Keratinocyte (primary cell): ENCODE measurements around the gene CPA5. TPM values are rescaled to one million over a fixed set of nuclear protein-coding genes. Genes with fewer than 3 reads are reported as not detected.

Source experiments
- DNase-seq: peaks from one replicate; pipeline ENCODE4 v3.0.0-alpha.2; 2011; ENCODE audit warnings: low read depth, missing footprints, low spot score
- FAIRE-seq: peaks from 2 replicates; lab custom pipeline; 2011; peaks lifted over from hg19 to GRCh38; lab: Jason Lieb, UNC
- H2AFZ ChIP-seq: 2 replicates; pipeline ENCODE4 v1.6.0; 2012; ENCODE audit warnings: low read length, control low read depth, inconsistent platforms; ENCODE audit not compliant: control insufficient read depth
- H3K27ac ChIP-seq: 2 replicates; pipeline ENCODE4 v1.5.1; 2011; ENCODE audit warnings: low read length; ENCODE audit not compliant: control insufficient read depth, insufficient read depth
- H3K27me3 ChIP-seq: 3 replicates; pipeline ENCODE4 v1.6.0; 2011; ENCODE audit warnings: low read length; ENCODE audit not compliant: control insufficient read depth, insufficient read depth; ENCODE audit errors: extremely low read depth
- H3K36me3 ChIP-seq, 2 experiments: 2 replicates in 1 of 2; 3 replicates in 1 of 2; pipeline ENCODE4 v1.5.1; 2011; ENCODE audit warnings: low read length in 2 of 2, mild to moderate bottlenecking in 1 of 2; ENCODE audit not compliant: control insufficient read depth in 2 of 2, insufficient read depth in 2 of 2; ENCODE audit errors: extremely low read depth in 1 of 2
- H3K4me1 ChIP-seq: 3 replicates; pipeline ENCODE4 v1.5.1; 2011; ENCODE audit warnings: low read length; ENCODE audit not compliant: control insufficient read depth, insufficient read depth; ENCODE audit errors: extremely low read depth
- H3K4me2 ChIP-seq: 3 replicates; pipeline ENCODE4 v1.6.0; 2011; ENCODE audit warnings: low read depth, low read length; ENCODE audit not compliant: control insufficient read depth, insufficient read depth; ENCODE audit errors: extremely low read depth
- H3K4me3 ChIP-seq, 3 experiments: fragments of 200-600 bp in 1 of 3; sonication (generic) in 1 of 3; 2 replicates in 2 of 3; 3 replicates in 1 of 3; pipeline ENCODE4 v1.5.1; 2011 to 2016; ENCODE audit warnings: low read length in 3 of 3, mild to moderate bottlenecking in 3 of 3, control low read depth in 2 of 3, inconsistent platforms in 1 of 3, low read depth in 1 of 3, mixed read lengths in 1 of 3, mixed run types in 1 of 3, moderate library complexity in 1 of 3; ENCODE audit not compliant: control insufficient read depth in 2 of 3, insufficient read depth in 2 of 3; ENCODE audit errors: extremely low read depth in 1 of 3
- H3K79me2 ChIP-seq: 2 replicates; pipeline ENCODE4 v1.6.0; 2012; ENCODE audit warnings: low read length; ENCODE audit not compliant: control insufficient read depth, insufficient read depth
- H3K9ac ChIP-seq: 3 replicates; pipeline ENCODE4 v1.6.0; 2011; ENCODE audit warnings: low read length; ENCODE audit not compliant: control insufficient read depth, insufficient read depth; ENCODE audit errors: extremely low read depth
- H3K9me1 ChIP-seq: 3 replicates; pipeline ENCODE4 v1.6.0; 2011; ENCODE audit warnings: low read length; ENCODE audit not compliant: control insufficient read depth, insufficient read depth; ENCODE audit errors: extremely low read depth
- H3K9me3 ChIP-seq: 2 replicates; pipeline ENCODE4 v1.5.1; 2012; ENCODE audit warnings: low read depth, low read length; ENCODE audit not compliant: control insufficient read depth
- H4K20me1 ChIP-seq: 3 replicates; pipeline ENCODE4 v1.6.0; 2011; ENCODE audit warnings: low read length; ENCODE audit not compliant: control insufficient read depth, insufficient read depth; ENCODE audit errors: extremely low read depth
- EZH2 ChIP-seq: IDR thresholded peaks from one replicate; pipeline ENCODE4 v1.6.1; 2012; ENCODE audit warnings: inconsistent platforms, mild to moderate bottlenecking, low read length, moderate library complexity
- dilution Hi-C: fragments of 300-500 bp; cut with MboI; formaldehyde crosslinking; loops from one replicate; pipeline ENCODE4 v1.7.0; 2020; ENCODE audit warnings: low sequenced_read_pairs; ENCODE audit not compliant: extremely low pct_ligation_motif_present
- polyA plus RNA-seq, 5 experiments: library from polyadenylated mRNA; depleted of rRNA in 3 of 5; stranded (reverse) in 3 of 5; stranded (forward) in 1 of 5; unstranded in 1 of 5; fragments of >200 nt; gene quantifications; 1 replicate in 1 of 5; 2 replicates in 3 of 5; 3 replicates in 1 of 5; pipeline versions ENCODE4 v1.2.1 to v1.2.3, GENCODE V29; 2011 to 2012; ENCODE audit warnings: missing spikeins in 2 of 5, low read depth in 1 of 5, low replicate concordance in 1 of 5
- TF ChIP-seq, protein P1 (sequence below), 3 experiments: IDR thresholded peaks in 1 of 3; conservative IDR thresholded peaks in 1 of 3; optimal IDR thresholded peaks in 1 of 3; 2 replicates in 2 of 3; 3 replicates in 1 of 3; pipeline versions ENCODE3 to v1.5.1; 2011; ENCODE audit warnings: low read length in 3 of 3, mild to moderate bottlenecking in 3 of 3, moderate library complexity in 2 of 3, control low read depth in 1 of 3, inconsistent platforms in 1 of 3; ENCODE audit not compliant: insufficient read depth in 2 of 3; ENCODE audit errors: extremely low read depth in 1 of 3

CPA5 gene
- polyA plus RNA-seq, 1 donor (not counting 4 experiments of a cell fraction or from before 2014, with no cell fraction given), result 0.24 TPM

DNA sequence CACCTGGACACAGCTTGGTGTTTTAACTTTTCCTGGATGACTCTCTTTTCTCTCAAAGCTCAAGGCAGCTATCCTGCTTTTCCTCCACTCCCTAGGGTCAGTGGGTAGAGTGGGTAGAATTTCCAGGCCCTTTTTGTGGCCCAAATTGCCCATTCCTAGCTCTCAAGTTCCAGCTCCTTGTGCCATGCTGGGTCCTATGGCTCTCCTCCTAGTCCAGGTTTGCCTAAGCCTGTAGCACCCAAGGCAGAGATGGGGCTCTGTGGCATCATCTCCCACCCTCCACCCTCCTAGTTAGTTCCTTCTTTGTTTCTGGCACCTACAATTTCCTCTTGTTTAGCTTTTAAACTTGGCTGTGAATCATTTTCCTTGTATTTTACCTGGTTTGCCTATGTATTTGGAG is 42.0 kb upstream of the CPA5 start:
- Histone ChIP-seq H3K36me3 (peaks cover 49 to 50% of the 10 kb centered on the region in 2 experiments), H4K20me1 (no peaks in the 10 kb centered on the region), H3K9ac (no peak overlapping the region), H3K27ac (no peak overlapping the region), H3K4me1 (no peaks in the 10 kb centered on the region), H3K4me3 (no peak overlapping the region), H3K9me1 (no peaks in the 10 kb centered on the region), H3K9me3 (no peaks in the 10 kb centered on the region), H2AFZ (no peak overlapping the region), H3K4me2 (no peak overlapping the region), H3K79me2 (no peaks in the 10 kb centered on the region), H3K27me3 (no peaks in the 10 kb centered on the region)
- TF ChIP-seq, protein P1, sequence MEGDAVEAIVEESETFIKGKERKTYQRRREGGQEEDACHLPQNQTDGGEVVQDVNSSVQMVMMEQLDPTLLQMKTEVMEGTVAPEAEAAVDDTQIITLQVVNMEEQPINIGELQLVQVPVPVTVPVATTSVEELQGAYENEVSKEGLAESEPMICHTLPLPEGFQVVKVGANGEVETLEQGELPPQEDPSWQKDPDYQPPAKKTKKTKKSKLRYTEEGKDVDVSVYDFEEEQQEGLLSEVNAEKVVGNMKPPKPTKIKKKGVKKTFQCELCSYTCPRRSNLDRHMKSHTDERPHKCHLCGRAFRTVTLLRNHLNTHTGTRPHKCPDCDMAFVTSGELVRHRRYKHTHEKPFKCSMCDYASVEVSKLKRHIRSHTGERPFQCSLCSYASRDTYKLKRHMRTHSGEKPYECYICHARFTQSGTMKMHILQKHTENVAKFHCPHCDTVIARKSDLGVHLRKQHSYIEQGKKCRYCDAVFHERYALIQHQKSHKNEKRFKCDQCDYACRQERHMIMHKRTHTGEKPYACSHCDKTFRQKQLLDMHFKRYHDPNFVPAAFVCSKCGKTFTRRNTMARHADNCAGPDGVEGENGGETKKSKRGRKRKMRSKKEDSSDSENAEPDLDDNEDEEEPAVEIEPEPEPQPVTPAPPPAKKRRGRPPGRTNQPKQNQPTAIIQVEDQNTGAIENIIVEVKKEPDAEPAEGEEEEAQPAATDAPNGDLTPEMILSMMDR (optimal IDR thresholded peaks at IDR 0.05 in 1 of 3, IDR thresholded peaks at IDR 0.05 in 1 of 3, conservative IDR thresholded peaks at IDR 0.05 in 1 of 3; ENCODE audit: extremely low read depth in 1 of 3, insufficient read depth in 2 of 3, low read length in 3 of 3), result no peak
- no peak for FAIRE-seq
- dilution Hi-C loops, result no loop called here
- DNase-seq, result no peak

GRCh38 chr7:130303127-130303526 is 41.5 kb upstream of the CPA5 start:
- no peak overlapping the region for H3K4me2 ChIP-seq

More at GRCh38 chr7:130303127-130303526, 41.5 kb upstream of the CPA5 start:
- no peaks in the 10 kb centered on the region for H3K27me3 ChIP-seq
- H2AFZ ChIP-seq, result no peak overlapping the region
- H3K27ac ChIP-seq, result no peak overlapping the region
- H3K9me3 ChIP-seq, result no peaks in the 10 kb centered on the region
- H3K4me3 ChIP-seq, result no peak overlapping the region
- H4K20me1 ChIP-seq, result no peaks in the 10 kb centered on the region
- no peaks in the 10 kb centered on the region for H3K4me1 ChIP-seq
- H3K36me3 ChIP-seq, result peaks cover 45 to 50% of the 10 kb centered on the region in 2 experiments
- dilution Hi-C loops, result no loop called here
- no peak for DNase-seq
- H3K79me2 ChIP-seq, result no peaks in the 10 kb centered on the region
- no peaks in the 10 kb centered on the region for H3K9me1 ChIP-seq
- no peak overlapping the region for H3K9ac ChIP-seq
- TF ChIP-seq, protein P1 (optimal IDR thresholded peaks at IDR 0.05 in 1 of 3, IDR thresholded peaks at IDR 0.05 in 1 of 3, conservative IDR thresholded peaks at IDR 0.05 in 1 of 3; ENCODE audit: extremely low read depth in 1 of 3, insufficient read depth in 2 of 3, low read length in 3 of 3), result no peak
- no peak for TF ChIP-seq EZH2
- no peak for FAIRE-seq
